ENCODE data around the gene CSNK1G1.

CSNK1G1 gene

GRCh38 chr15:64324165-64324877 is 31.7 kb downstream of the CSNK1G1 start:
- Histone ChIP-seq H3K27me3 (ENCODE audit: control insufficient read depth, insufficient read depth, low read length) (no peaks in the 10 kb centered on the region), H3K4me3 (ENCODE audit: low read depth, low read length) (no peak overlapping the region), H3K4me1 (ENCODE audit: control insufficient read depth, insufficient read depth, low read length) (no peaks in the 10 kb centered on the region), H3K9me3 (ENCODE audit: control insufficient read depth, insufficient read depth, low read length) (no peaks in the 10 kb centered on the region), H3K9ac (ENCODE audit: low read depth, low read length) (no peak overlapping the region), H3K36me3 (ENCODE audit: control insufficient read depth, insufficient read depth, low read length) (no peaks in the 10 kb centered on the region)

- Histone ChIP-seq H3K4me1 (ENCODE audit: control insufficient read depth, insufficient read depth, low read length) (peaks cover 2% of the 10 kb centered on the region), H3K4me3 (ENCODE audit: low read depth, low read length) (no peak overlapping the region), H3K9ac (ENCODE audit: low read depth, low read length) (no peak overlapping the region), H3K9me3 (ENCODE audit: control insufficient read depth, insufficient read depth, low read length) (no peaks in the 10 kb centered on the region), H3K36me3 (ENCODE audit: control insufficient read depth, insufficient read depth, low read length) (no peaks in the 10 kb centered on the region), H3K27me3 (ENCODE audit: control insufficient read depth, insufficient read depth, low read length) (no peaks in the 10 kb centered on the region)
These were observed 40.8 kb downstream of the CSNK1G1 start for GRCh38 chr15:64315216-64315615.

- Histone ChIP-seq H3K36me3 (ENCODE audit: control insufficient read depth, insufficient read depth, low read length) (no peaks in the 10 kb centered on the region), H3K9me3 (ENCODE audit: control insufficient read depth, insufficient read depth, low read length) (no peaks in the 10 kb centered on the region), H3K4me3 (ENCODE audit: low read depth, low read length) (no peak overlapping the region), H3K9ac (ENCODE audit: low read depth, low read length) (no peak overlapping the region), H3K27me3 (ENCODE audit: control insufficient read depth, insufficient read depth, low read length) (no peaks in the 10 kb centered on the region), H3K4me1 (ENCODE audit: control insufficient read depth, insufficient read depth, low read length) (peaks cover 2% of the 10 kb centered on the region)
These were observed 41.5 kb downstream of the CSNK1G1 start for GRCh38 chr15:64314456-64314855.

GRCh38 chr15:64311566-64311965 is 44.4 kb downstream of the CSNK1G1 start:
- peaks cover 2% of the 10 kb centered on the region for H3K4me1 ChIP-seq (ENCODE audit: control insufficient read depth, insufficient read depth, low read length)
- H3K9ac ChIP-seq (ENCODE audit: low read depth, low read length) = no peak overlapping the region
- no peak overlapping the region for H3K4me3 ChIP-seq (ENCODE audit: low read depth, low read length)
- no peaks in the 10 kb centered on the region for H3K27me3 ChIP-seq (ENCODE audit: control insufficient read depth, insufficient read depth, low read length)
- no peaks in the 10 kb centered on the region for H3K36me3 ChIP-seq (ENCODE audit: control insufficient read depth, insufficient read depth, low read length)
- H3K9me3 ChIP-seq (ENCODE audit: control insufficient read depth, insufficient read depth, low read length) = no peaks in the 10 kb centered on the region

- Histone ChIP-seq H3K9ac (ENCODE audit: low read depth, low read length) (no peak overlapping the region), H3K9me3 (ENCODE audit: control insufficient read depth, insufficient read depth, low read length) (no peaks in the 10 kb centered on the region), H3K4me1 (ENCODE audit: control insufficient read depth, insufficient read depth, low read length) (no peaks in the 10 kb centered on the region), H3K36me3 (ENCODE audit: control insufficient read depth, insufficient read depth, low read length) (no peaks in the 10 kb centered on the region), H3K27me3 (ENCODE audit: control insufficient read depth, insufficient read depth, low read length) (no peaks in the 10 kb centered on the region), H3K4me3 (ENCODE audit: low read depth, low read length) (no peak overlapping the region)
These were observed 45.9 kb downstream of the CSNK1G1 start for GRCh38 chr15:64310036-64310435.

GRCh38 chr15:64305261-64305660 is 50.7 kb downstream of the CSNK1G1 start:
- no peak overlapping the region for H3K4me3 ChIP-seq (ENCODE audit: low read depth, low read length)
- no peaks in the 10 kb centered on the region for H3K4me1 ChIP-seq (ENCODE audit: control insufficient read depth, insufficient read depth, low read length)
- no peaks in the 10 kb centered on the region for H3K9me3 ChIP-seq (ENCODE audit: control insufficient read depth, insufficient read depth, low read length)
- H3K27me3 ChIP-seq (ENCODE audit: control insufficient read depth, insufficient read depth, low read length) = no peaks in the 10 kb centered on the region
- no peaks in the 10 kb centered on the region for H3K36me3 ChIP-seq (ENCODE audit: control insufficient read depth, insufficient read depth, low read length)
- no peak overlapping the region for H3K9ac ChIP-seq (ENCODE audit: low read depth, low read length)

- Histone ChIP-seq H3K9ac (ENCODE audit: low read depth, low read length) (no peak overlapping the region), H3K36me3 (ENCODE audit: control insufficient read depth, insufficient read depth, low read length) (no peaks in the 10 kb centered on the region), H3K4me3 (ENCODE audit: low read depth, low read length) (no peak overlapping the region), H3K4me1 (ENCODE audit: control insufficient read depth, insufficient read depth, low read length) (no peaks in the 10 kb centered on the region), H3K27me3 (ENCODE audit: control insufficient read depth, insufficient read depth, low read length) (no peaks in the 10 kb centered on the region), H3K9me3 (ENCODE audit: control insufficient read depth, insufficient read depth, low read length) (no peaks in the 10 kb centered on the region)
These were observed 66.4 kb downstream of the CSNK1G1 start for GRCh38 chr15:64289550-64289949.

GRCh38 chr15:64288999-64289398 is 67.0 kb downstream of the CSNK1G1 start:
- Histone ChIP-seq H3K4me3 (ENCODE audit: low read depth, low read length) (no peak overlapping the region), H3K27me3 (ENCODE audit: control insufficient read depth, insufficient read depth, low read length) (no peaks in the 10 kb centered on the region), H3K9ac (ENCODE audit: low read depth, low read length) (no peak overlapping the region), H3K4me1 (ENCODE audit: control insufficient read depth, insufficient read depth, low read length) (no peaks in the 10 kb centered on the region), H3K36me3 (ENCODE audit: control insufficient read depth, insufficient read depth, low read length) (no peaks in the 10 kb centered on the region), H3K9me3 (ENCODE audit: control insufficient read depth, insufficient read depth, low read length) (no peaks in the 10 kb centered on the region)

GRCh38 chr15:64288577-64288976 is 67.4 kb downstream of the CSNK1G1 start:
- H3K4me3 ChIP-seq (ENCODE audit: low read depth, low read length) = no peak overlapping the region
- H3K9me3 ChIP-seq (ENCODE audit: control insufficient read depth, insufficient read depth, low read length) = no peaks in the 10 kb centered on the region
- no peaks in the 10 kb centered on the region for H3K36me3 ChIP-seq (ENCODE audit: control insufficient read depth, insufficient read depth, low read length)
- no peak overlapping the region for H3K9ac ChIP-seq (ENCODE audit: low read depth, low read length)
- H3K27me3 ChIP-seq (ENCODE audit: control insufficient read depth, insufficient read depth, low read length) = no peaks in the 10 kb centered on the region
- no peaks in the 10 kb centered on the region for H3K4me1 ChIP-seq (ENCODE audit: control insufficient read depth, insufficient read depth, low read length)

GRCh38 chr15:64287953-64288352 is 68.0 kb downstream of the CSNK1G1 start:
- Histone ChIP-seq H3K4me3 (ENCODE audit: low read depth, low read length) (no peak overlapping the region), H3K9me3 (ENCODE audit: control insufficient read depth, insufficient read depth, low read length) (no peaks in the 10 kb centered on the region), H3K27me3 (ENCODE audit: control insufficient read depth, insufficient read depth, low read length) (no peaks in the 10 kb centered on the region), H3K4me1 (ENCODE audit: control insufficient read depth, insufficient read depth, low read length) (no peaks in the 10 kb centered on the region), H3K9ac (ENCODE audit: low read depth, low read length) (no peak overlapping the region), H3K36me3 (ENCODE audit: control insufficient read depth, insufficient read depth, low read length) (no peaks in the 10 kb centered on the region)

GRCh38 chr15:64286473-64286872 is 69.5 kb downstream of the CSNK1G1 start:
- H3K4me1 ChIP-seq (ENCODE audit: control insufficient read depth, insufficient read depth, low read length) = no peaks in the 10 kb centered on the region
- H3K9me3 ChIP-seq (ENCODE audit: control insufficient read depth, insufficient read depth, low read length) = no peaks in the 10 kb centered on the region
- H3K4me3 ChIP-seq (ENCODE audit: low read depth, low read length) = no peak overlapping the region
- no peak overlapping the region for H3K9ac ChIP-seq (ENCODE audit: low read depth, low read length)
- no peaks in the 10 kb centered on the region for H3K27me3 ChIP-seq (ENCODE audit: control insufficient read depth, insufficient read depth, low read length)
- H3K36me3 ChIP-seq (ENCODE audit: control insufficient read depth, insufficient read depth, low read length) = no peaks in the 10 kb centered on the region

GRCh38 chr15:64285871-64286270 is 70.1 kb downstream of the CSNK1G1 start:
- no peaks in the 10 kb centered on the region for H3K9me3 ChIP-seq (ENCODE audit: control insufficient read depth, insufficient read depth, low read length)
- H3K9ac ChIP-seq (ENCODE audit: low read depth, low read length) = no peak overlapping the region
- no peaks in the 10 kb centered on the region for H3K4me1 ChIP-seq (ENCODE audit: control insufficient read depth, insufficient read depth, low read length)
- H3K27me3 ChIP-seq (ENCODE audit: control insufficient read depth, insufficient read depth, low read length) = no peaks in the 10 kb centered on the region
- no peaks in the 10 kb centered on the region for H3K36me3 ChIP-seq (ENCODE audit: control insufficient read depth, insufficient read depth, low read length)
- no peak overlapping the region for H3K4me3 ChIP-seq (ENCODE audit: low read depth, low read length)
